HUES64 (cell line): ENCODE measurements around the gene CAP2.

Source experiments
- H3K27ac ChIP-seq: 2 replicates; pipeline ENCODE4 v1.7.0; 2013; ENCODE audit warnings: low read depth, low read length, inconsistent platforms
- H3K27me3 ChIP-seq: 2 replicates; pipeline ENCODE4 v1.6.1; 2013; ENCODE audit warnings: mild to moderate bottlenecking, low read length; ENCODE audit not compliant: insufficient read depth
- H3K36me3 ChIP-seq: 2 replicates; pipeline ENCODE4 v1.6.1; 2013; ENCODE audit warnings: mild to moderate bottlenecking, low read length; ENCODE audit not compliant: insufficient read depth
- H3K4me1 ChIP-seq: 2 replicates; pipeline ENCODE4 v1.6.1; 2013; ENCODE audit warnings: mild to moderate bottlenecking, low read length, moderate library complexity; ENCODE audit not compliant: insufficient read depth
- H3K4me3 ChIP-seq: 2 replicates; pipeline ENCODE4 v1.5.1; 2013; ENCODE audit warnings: mild to moderate bottlenecking, low read length, moderate library complexity
- H3K9ac ChIP-seq: 2 replicates; pipeline ENCODE4 v1.6.1; 2013; ENCODE audit warnings: mild to moderate bottlenecking, low read depth, low read length
- H3K9me3 ChIP-seq: 2 replicates; pipeline ENCODE4 v1.6.1; 2013; ENCODE audit warnings: low read depth, low read length; ENCODE audit not compliant: insufficient read depth
- WGBS: fragments of 150-250, 120-280 bp; methylation state at CpG from one replicate; pipeline ENCODE4 v1.1.7; 2013; ENCODE audit warnings: missing lambda C conversion rate; 5-methylcytosine and 5-hydroxymethylcytosine counted together

Gene CAP2

DNA sequence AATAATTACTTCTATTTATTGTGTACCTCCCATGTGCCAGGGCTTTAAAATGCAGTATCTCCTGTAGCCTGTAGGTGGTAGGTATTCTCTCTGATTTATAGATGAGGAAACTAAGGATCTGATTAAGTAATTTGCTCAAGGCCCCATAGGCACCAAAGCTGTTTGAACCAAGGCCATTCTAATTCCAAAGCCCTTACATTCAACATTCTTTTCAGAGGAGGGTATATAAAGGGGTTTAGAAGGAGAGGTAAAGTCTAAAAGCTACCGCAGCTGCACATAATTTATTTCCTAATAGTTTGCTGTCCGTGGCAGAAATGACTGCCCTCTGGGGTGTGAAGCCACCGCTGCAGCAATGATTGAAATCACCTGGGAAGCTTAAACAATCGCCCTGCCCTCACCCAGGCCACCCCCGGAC, 111.7 kb downstream of the CAP2 start:
- WGBS, result 89% methylated on average over 5 of the region's 5 CpGs
- H3K36me3 ChIP-seq, result peaks cover 9% of the 10 kb centered on the region; the same call in 1 of the 2 replicates
- H3K9ac ChIP-seq, result no peak overlapping the region
- no peaks in the 10 kb centered on the region for H3K4me1 ChIP-seq
- H3K27me3 ChIP-seq, result no peaks in the 10 kb centered on the region
- H3K4me3 ChIP-seq, result no peak overlapping the region
- H3K9me3 ChIP-seq, result no peaks in the 10 kb centered on the region
- no peak overlapping the region for H3K27ac ChIP-seq

DNA sequence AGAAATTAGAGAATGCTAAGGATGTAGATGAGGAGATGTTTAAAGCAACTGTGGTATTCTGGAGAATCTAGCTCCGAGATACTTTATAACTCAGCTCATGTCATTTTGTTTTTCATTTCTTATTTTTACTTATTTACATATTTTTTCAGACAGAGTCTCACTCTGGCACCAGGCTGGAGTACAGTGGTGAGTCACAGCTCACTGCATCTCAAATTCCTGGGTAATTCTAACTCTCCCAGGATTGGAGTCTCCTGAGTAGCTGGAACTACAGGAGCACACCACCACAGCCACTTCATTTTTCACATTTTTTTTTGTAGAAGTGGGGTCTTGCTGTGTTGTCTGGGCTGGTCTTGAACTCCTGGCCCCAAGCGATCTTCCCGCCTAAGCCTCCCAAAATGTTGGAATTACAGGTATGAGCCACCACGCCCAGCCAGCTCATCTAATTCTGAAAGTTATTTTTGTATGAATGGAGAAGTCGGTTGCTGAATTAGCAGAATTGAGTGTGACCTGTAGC, 112.4 kb downstream of the CAP2 start:
- Histone ChIP-seq H3K9me3 (no peaks in the 10 kb centered on the region), H3K36me3 (peaks cover 9% of the 10 kb centered on the region; the same call in 1 of the 2 replicates), H3K27ac (no peak overlapping the region), H3K9ac (no peak overlapping the region), H3K27me3 (no peaks in the 10 kb centered on the region), H3K4me3 (no peak overlapping the region), H3K4me1 (no peaks in the 10 kb centered on the region)
- WGBS, result 94% methylated on average over 5 of the region's 5 CpGs

DNA sequence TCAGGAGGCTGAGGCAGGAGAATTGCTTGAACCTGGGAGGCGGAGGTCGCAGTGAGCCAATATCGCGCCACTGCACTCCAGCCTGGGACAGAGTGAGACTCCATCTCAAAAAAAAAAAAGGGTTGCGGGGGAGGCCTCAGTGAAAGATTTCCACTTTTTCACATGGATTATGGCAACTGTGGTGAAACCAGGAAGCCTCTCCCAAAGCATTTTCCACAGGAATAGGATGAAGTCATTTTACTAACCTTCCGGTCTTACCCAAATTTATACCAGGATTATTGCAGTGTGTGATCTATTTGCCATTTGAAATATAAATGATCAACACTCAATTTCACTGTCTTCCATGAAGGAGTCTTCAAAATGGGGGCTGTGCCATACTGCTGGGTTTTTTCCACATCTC, 113.1 kb downstream of the CAP2 start:
- Histone ChIP-seq H3K9ac (no peak overlapping the region), H3K27ac (no peak overlapping the region), H3K36me3 (peaks cover 9% of the 10 kb centered on the region; the same call in 1 of the 2 replicates), H3K9me3 (no peaks in the 10 kb centered on the region), H3K4me1 (no peaks in the 10 kb centered on the region), H3K27me3 (no peaks in the 10 kb centered on the region), H3K4me3 (no peak overlapping the region)
- WGBS, result 96% methylated on average over 5 of the region's 6 CpGs

DNA sequence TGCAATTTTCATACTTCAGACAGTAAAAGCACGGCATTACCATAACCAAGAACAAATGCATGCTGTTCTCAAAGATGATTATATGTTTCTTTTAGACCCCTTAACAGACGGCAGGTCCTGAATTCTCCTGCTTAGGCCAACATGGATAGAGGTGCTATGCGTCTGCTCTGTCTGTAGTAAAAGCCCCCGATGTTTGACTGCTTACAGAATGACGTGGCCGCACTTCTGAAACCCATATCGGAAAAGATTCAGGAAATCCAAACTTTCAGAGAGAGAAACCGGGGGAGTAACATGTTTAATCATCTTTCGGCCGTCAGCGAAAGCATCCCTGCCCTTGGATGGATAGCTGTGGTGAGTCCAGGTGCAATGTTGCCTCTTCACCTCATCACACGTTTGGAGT, 113.6 kb downstream of the CAP2 start:
- Histone ChIP-seq H3K36me3 (peaks cover 9% of the 10 kb centered on the region; the same call in 1 of the 2 replicates), H3K27ac (no peak overlapping the region), H3K9me3 (no peaks in the 10 kb centered on the region), H3K9ac (no peak overlapping the region), H3K27me3 (no peaks in the 10 kb centered on the region), H3K4me1 (no peaks in the 10 kb centered on the region), H3K4me3 (no peak overlapping the region)
- 95% methylated on average over 12 of the region's 12 CpGs for WGBS

DNA sequence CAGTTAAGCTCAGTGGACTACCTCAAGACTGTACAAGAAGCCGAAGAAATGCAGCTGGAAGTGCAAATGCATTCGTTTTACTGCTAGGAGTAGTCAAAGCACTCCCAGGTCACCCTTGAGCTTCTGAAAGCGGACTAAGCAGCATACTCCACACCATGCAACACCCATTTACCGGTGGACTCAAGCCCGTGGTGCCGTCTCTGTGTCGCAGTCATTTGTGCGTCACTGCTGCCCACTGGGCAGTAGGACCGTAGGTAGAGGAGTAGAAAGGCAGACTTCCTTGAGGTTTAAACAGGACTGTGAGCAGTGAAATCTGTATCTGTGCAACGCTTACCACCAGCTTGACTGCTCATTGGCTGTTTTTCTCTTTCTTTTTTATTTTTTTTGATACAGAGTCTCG, 117.7 kb downstream of the CAP2 start:
- Histone ChIP-seq H3K9ac (no peak overlapping the region), H3K4me1 (no peaks in the 10 kb centered on the region), H3K9me3 (no peaks in the 10 kb centered on the region), H3K27me3 (no peaks in the 10 kb centered on the region), H3K4me3 (no peak overlapping the region), H3K27ac (no peak overlapping the region), H3K36me3 (peaks cover 16% of the 10 kb centered on the region; the same call in 1 of the 2 replicates)
- 96% methylated on average over 11 of the region's 11 CpGs for WGBS

DNA sequence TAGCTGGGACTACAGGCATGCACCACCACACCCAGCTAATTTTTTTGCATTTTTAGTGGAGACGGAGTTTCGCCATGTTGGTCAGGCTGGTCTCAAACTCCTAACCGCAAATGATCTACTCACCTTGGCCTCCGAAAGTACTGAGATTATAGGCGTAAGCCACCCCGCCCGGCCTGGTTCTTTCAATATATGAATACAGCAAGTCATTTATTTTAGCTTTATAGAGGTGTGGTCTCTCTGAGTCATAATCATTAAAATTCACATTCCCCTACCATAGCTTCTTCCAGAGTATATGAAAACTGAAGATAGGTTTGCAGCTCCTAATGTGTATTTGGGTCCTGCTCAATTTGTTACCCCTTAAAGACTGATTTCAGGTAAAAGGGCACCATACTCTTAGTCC, 118.2 kb downstream of the CAP2 start:
- H3K9ac ChIP-seq, result no peak overlapping the region
- peaks cover 16% of the 10 kb centered on the region; the same call in 1 of the 2 replicates for H3K36me3 ChIP-seq
- WGBS, result 96% methylated on average over 5 of the region's 7 CpGs
- H3K4me1 ChIP-seq, result no peaks in the 10 kb centered on the region
- no peak overlapping the region for H3K4me3 ChIP-seq
- H3K27ac ChIP-seq, result no peak overlapping the region
- no peaks in the 10 kb centered on the region for H3K27me3 ChIP-seq
- H3K9me3 ChIP-seq, result no peaks in the 10 kb centered on the region

DNA sequence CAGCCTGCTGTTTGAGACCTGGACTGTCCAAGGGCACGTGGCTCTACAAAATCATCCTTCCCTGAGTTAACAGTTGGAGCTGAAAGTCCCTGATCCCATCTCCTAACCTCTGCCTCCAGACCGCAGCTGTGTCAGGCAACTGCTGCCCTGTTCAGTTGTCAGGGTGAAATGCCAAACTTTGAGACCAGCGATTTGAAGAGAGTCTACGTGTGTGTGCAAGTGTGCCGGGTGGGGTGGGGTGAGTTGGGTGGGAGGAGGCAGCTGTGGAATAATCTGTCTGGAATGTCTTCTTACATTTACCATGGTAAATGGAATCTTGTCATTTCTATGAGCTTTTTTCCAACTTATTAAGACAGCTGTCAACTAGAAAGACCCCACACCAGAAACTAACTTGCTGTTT, 125.7 kb downstream of the CAP2 start:
- H3K4me3 ChIP-seq, result no peak overlapping the region
- H3K9me3 ChIP-seq, result no peaks in the 10 kb centered on the region
- H3K9ac ChIP-seq, result no peak overlapping the region
- no peaks in the 10 kb centered on the region for H3K4me1 ChIP-seq
- no peaks in the 10 kb centered on the region for H3K27me3 ChIP-seq
- 93% methylated on average over 5 of the region's 5 CpGs for WGBS
- H3K27ac ChIP-seq, result no peak overlapping the region
- peaks cover 8% of the 10 kb centered on the region; the same call in 1 of the 2 replicates for H3K36me3 ChIP-seq

DNA sequence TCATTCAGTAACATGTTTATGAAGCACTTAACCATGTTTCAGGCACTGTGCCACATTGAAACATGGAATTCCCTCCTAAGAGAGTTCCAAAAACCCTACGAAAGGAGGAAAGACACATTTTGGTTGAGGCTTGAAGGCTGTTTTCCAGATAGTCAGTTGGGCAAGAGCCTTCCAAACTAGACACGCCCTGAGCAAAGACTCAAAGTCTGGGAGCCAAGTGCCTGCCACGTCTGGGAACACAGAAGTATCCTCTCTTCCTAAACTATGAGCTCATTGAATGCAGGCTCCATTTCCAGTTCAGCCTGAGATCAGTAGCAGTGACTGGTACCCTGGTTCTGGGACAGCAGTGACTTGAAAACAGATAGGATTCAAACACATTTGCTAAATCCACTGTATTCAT, 132.2 kb downstream of the CAP2 start:
- no peaks in the 10 kb centered on the region for H3K9me3 ChIP-seq
- 0 out of 2 replicates have a peak, but pooled peaks cover under 1% of the 10 kb centered on the region for H3K36me3 ChIP-seq
- H3K27ac ChIP-seq, result no peak overlapping the region
- no peak overlapping the region for H3K4me3 ChIP-seq
- 91% methylated on average over 3 of the region's 3 CpGs for WGBS
- no peaks in the 10 kb centered on the region for H3K4me1 ChIP-seq
- H3K27me3 ChIP-seq, result no peaks in the 10 kb centered on the region
- H3K9ac ChIP-seq, result no peak overlapping the region

DNA sequence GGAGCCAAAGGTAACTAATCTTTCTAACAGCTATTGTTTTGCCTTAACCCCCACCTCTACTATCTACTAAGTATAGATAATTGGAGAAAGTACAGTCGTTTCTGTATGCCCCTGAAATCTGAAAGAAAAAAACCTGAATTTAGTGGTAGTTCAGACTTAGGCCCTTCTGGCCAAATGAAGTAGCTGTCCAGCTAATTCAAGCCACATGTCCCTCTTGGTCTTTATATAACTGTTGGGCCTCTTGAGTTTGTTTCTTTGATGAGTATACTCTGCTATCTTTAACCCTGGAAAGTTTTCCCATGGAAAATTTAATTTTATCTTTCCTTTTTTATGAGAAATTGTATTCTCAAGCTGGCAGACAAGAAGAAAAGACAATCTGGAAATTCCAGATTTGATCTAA, 133.7 kb downstream of the CAP2 start:
- Histone ChIP-seq H3K27me3 (no peaks in the 10 kb centered on the region), H3K36me3 (0 out of 2 replicates have a peak, but pooled peaks cover 4% of the 10 kb centered on the region), H3K27ac (no peak overlapping the region), H3K9me3 (no peaks in the 10 kb centered on the region), H3K4me1 (no peaks in the 10 kb centered on the region), H3K9ac (no peak overlapping the region), H3K4me3 (no peak overlapping the region)
- WGBS, result 88% methylated on average over 1 of the region's 1 CpG

DNA sequence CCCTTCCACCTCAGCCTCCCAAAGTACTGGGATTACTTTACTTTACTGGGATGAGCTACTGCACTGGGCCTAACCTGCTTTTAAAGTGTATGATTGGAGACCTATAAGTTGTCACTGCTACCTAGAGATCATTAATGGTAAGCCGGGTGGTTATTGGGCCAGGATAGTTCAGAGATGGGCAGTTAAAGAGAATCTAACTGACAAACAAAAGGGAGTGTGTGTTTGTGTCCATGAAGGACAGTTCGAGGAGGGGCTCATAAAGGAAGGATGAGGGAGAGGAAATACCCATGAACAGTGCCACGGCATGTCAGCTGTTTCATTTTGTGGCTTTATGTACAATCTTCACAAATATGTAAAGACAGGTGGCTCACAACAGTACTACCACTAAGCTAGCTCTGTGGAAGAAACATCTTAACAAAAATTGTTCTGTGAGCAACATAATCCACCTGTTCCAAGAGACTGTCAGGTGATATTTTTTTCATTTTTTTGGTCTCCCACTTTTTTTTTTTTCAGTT, 137.0 kb downstream of the CAP2 start:
- Histone ChIP-seq H3K9me3 (no peaks in the 10 kb centered on the region), H3K27ac (no peak overlapping the region), H3K4me1 (no peaks in the 10 kb centered on the region), H3K4me3 (no peak overlapping the region), H3K27me3 (no peaks in the 10 kb centered on the region), H3K36me3 (0 out of 2 replicates have a peak, but pooled peaks cover 4% of the 10 kb centered on the region), H3K9ac (no peak overlapping the region)
- WGBS, result 96% methylated on average over 3 of the region's 3 CpGs

DNA sequence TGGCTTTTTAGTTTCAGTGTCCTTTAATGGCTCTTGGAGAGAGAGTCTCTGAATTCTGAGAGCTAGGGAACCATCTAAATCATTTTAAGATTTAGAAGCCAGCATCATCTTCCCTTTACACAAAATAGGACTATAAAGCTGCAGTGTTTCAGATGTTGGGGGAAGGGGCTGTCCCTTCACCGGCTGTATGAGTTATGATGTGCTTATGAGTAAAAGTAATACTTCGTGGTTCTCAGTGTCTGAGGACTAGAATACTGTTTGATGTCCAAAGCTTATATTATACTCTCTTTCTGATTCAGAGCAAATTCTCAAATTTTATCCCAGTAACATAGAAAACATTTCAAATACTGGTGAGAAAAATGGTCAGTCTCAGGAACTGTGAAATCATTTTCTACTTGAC, 143.2 kb downstream of the CAP2 start:
- Histone ChIP-seq H3K4me1 (no peaks in the 10 kb centered on the region), H3K9ac (no peak overlapping the region), H3K4me3 (no peak overlapping the region), H3K36me3 (peaks cover 5% of the 10 kb centered on the region; the same call in 1 of the 2 replicates), H3K27ac (no peak overlapping the region), H3K9me3 (no peaks in the 10 kb centered on the region), H3K27me3 (no peaks in the 10 kb centered on the region)
- WGBS, result 88% methylated on average over 2 of the region's 2 CpGs

DNA sequence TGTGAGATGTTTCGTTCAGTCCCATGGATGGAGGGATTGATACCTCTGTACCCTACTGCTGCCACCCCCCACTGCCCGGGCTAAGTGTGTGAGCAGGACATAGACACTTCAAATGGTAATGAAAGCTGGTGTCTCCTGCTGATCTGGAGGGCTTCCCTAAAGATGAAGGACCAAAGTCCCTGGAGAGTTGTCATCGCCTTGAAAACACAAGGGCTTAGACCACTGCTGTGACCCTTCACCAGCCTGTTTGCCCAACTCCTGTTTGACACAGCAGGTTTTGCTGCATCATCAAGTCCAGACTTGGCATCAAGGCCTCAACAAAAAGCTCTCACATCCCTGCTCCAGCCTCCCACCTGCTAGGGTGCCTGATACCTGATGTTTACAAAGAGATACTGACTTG, 148.8 kb downstream of the CAP2 start:
- H3K4me1 ChIP-seq, result no peaks in the 10 kb centered on the region
- peaks cover 17% of the 10 kb centered on the region for H3K36me3 ChIP-seq
- no peak overlapping the region for H3K27ac ChIP-seq
- no peaks in the 10 kb centered on the region for H3K27me3 ChIP-seq
- H3K9me3 ChIP-seq, result no peaks in the 10 kb centered on the region
- no peak overlapping the region for H3K4me3 ChIP-seq
- no peak overlapping the region for H3K9ac ChIP-seq
- 94% methylated on average over 3 of the region's 3 CpGs for WGBS
